GM18499 (cell line): ENCODE data around the gene CCR7.
A peak's percentile ranks its signal among the peaks of the same experiment; 100 is the strongest.

Experiments used
- ATAC-seq: cut with Tn5 transposase; IDR thresholded peaks from one replicate; pipeline ENCODE4 v1.9.1; 2021; ENCODE audit warnings: moderate number of reproducible peaks; ENCODE audit not compliant: insufficient read depth, unreplicated experiment

The CCR7 gene, protein sequence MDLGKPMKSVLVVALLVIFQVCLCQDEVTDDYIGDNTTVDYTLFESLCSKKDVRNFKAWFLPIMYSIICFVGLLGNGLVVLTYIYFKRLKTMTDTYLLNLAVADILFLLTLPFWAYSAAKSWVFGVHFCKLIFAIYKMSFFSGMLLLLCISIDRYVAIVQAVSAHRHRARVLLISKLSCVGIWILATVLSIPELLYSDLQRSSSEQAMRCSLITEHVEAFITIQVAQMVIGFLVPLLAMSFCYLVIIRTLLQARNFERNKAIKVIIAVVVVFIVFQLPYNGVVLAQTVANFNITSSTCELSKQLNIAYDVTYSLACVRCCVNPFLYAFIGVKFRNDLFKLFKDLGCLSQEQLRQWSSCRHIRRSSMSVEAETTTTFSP

DNA sequence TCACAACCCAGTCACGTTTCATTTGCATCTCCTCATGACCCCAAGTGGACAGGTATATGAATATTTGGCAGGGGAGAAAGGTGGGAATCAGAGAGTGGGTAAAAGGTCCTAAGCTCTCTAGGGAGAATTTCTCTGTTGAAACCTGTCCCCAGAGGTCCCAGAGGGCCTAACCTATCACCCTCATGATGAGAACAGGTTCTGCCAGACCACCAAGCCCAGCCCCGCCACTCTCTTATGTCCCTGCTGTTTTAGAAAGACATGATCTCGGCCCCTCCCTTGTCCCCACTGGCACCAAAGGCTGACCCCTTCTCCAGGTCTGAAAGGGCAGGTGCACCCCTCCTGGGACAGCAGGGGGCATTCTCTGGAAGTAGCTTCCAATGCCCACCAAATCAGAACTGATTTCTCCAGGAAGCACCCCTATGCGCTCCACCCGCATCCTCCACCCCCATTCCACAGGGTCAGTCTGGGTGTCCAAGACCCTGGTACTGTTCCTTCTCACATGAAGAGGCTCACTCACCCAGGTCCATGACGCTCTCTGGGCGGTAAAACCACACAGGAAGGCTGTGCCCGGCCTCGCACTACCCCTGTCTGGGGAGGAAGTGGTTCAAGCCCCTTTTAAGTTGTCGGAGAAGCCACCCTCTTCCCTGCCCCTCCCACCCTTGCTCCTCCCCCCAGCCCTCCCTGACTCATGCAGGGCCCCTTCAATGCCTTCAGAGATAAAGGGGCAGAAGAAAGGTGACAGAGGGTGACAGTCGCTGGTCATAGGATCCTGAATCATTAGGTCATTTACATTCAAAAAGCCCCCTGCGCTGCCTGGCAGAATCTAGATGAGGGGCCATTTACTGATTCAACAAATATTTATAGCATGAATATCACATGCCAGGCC lies at the start of gene CCR7:
Gene CCR7, minus strand, starts transcription at position 590 of the 886 bp plus-strand sequence. Its CDS starts 63 bp downstream, at position 527.
- ATAC-seq, result no peak

DNA sequence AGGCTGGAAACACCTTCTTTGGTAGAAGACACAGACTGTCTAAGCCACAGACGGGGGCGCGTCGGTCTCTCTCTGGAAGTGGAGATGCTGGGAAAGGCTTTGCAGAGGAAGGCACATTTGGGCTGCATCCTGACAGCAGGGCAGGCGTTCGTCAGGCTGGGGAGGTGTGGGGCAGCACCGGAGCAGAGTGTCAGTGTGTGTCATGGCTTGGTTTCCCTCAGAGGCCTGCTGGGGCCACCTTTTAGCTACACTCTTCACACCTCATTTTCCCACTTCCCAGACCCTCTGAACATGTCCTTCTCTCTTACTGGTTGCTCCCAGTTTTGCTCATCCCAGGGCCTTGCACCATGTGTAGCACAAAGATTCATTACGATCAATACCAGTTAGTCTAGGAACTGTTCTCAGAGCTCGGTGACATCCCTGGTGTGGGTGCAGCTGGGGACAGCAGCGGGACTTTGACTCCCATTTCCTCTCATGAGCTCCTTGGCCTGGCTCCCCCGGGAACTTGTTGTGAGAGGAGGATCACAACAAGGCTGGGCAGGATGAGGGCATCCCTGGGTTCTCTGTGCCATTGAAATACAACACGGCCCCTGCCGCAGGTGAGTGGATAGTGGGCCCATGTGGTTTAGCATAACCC lies 49.3 kb upstream of the CCR7 start:
- ATAC-seq, result no peak

GRCh38 chr17:40613467-40614154 lies 48.3 kb upstream of the CCR7 start:
- ATAC-seq, result no peak

DNA sequence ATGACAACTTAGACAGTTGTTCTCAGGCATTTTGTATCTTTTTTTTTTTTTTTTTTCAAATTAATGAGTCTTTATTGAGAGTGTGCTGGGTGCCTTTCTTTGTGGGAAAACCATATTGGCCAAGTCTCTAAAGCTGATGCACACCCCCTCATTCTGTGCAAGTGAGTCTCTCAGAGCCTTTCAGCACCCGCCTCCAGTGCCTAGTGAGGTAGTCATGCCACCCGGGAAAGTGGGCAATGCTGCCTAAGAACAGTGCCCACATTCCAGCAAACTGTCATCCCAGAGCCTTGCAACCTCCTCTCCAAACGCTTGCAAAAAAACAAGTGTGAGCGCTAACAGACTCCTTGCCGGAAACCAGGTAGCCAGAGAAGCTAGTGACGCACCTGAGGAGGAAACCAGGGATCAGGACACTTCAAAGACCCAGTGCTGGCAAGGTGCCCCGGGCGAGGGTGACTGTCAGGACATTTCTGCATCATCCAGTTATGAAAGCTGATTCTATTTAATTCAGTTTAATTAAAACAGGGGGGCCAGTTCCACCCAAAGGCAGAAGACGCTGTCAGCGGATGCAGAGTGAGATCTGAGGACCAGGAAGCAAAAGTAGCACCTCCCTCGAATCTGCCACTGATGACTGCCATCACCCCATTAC lies 47.5 kb upstream of the CCR7 start:
- ATAC-seq, result no peak

DNA sequence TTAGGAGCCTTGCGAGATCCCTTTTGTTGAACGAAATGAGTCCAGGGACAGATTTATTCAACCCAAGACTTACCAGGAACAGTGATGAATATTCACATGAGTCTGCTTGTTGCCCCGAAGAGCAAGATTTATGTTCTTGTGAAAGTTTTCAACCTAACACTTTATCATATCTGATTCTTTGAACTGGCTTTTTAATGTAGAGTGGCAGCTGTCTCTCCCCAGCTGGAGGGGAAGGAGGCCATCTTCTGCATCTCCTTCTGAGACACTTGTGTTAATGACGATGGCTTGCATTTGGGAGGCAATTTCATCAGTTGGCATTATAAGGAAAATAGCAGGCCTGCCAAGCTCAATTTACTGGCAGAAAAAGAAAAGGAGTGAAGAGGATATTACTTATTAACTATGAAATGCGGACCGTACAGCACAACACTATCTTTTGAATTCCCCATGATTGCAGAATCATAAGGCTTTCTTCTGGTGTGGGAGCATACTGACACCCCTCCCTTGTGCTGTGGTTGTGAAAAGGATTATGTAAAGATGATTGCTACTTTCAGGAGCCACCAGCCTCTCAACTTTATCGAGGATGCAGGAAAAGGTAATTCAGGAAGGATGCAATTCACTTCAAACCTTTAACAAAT lies 46.7 kb upstream of the CCR7 start:
- no peak for ATAC-seq

DNA sequence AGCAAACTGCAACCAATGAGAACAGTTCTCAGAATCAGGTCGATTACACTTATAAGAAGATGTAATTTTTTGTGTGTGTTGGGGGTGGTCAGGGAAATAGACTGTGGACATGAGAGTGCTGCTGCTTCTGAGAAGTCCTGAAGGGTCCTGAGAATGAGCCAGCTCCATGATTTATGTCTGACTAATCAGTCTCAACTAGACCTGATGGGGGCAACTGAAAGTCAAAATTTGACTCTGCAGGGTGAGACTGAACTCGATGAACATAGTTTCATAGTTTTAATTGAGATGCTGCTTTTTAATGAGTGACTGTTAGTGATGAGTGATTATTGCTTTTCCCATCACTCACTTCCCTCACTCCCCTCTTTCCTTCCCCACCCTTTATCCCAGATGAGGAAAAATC lies 45.1 kb upstream of the CCR7 start:
- no peak for ATAC-seq

GRCh38 chr17:40608061-40608581 lies 42.8 kb upstream of the CCR7 start:
- ATAC-seq, result no peak

- no peak for ATAC-seq
Observed at GRCh38 chr17:40607641-40608040, 42.4 kb upstream of the CCR7 start.

GRCh38 chr17:40606548-40607353 lies 41.5 kb upstream of the CCR7 start:
- no peak for ATAC-seq

GRCh38 chr17:40605306-40605705 lies 40.0 kb upstream of the CCR7 start:
- ATAC-seq, result no peak

- ATAC-seq, result no peak
Observed at GRCh38 chr17:40604327-40605080, 39.2 kb upstream of the CCR7 start.

DNA sequence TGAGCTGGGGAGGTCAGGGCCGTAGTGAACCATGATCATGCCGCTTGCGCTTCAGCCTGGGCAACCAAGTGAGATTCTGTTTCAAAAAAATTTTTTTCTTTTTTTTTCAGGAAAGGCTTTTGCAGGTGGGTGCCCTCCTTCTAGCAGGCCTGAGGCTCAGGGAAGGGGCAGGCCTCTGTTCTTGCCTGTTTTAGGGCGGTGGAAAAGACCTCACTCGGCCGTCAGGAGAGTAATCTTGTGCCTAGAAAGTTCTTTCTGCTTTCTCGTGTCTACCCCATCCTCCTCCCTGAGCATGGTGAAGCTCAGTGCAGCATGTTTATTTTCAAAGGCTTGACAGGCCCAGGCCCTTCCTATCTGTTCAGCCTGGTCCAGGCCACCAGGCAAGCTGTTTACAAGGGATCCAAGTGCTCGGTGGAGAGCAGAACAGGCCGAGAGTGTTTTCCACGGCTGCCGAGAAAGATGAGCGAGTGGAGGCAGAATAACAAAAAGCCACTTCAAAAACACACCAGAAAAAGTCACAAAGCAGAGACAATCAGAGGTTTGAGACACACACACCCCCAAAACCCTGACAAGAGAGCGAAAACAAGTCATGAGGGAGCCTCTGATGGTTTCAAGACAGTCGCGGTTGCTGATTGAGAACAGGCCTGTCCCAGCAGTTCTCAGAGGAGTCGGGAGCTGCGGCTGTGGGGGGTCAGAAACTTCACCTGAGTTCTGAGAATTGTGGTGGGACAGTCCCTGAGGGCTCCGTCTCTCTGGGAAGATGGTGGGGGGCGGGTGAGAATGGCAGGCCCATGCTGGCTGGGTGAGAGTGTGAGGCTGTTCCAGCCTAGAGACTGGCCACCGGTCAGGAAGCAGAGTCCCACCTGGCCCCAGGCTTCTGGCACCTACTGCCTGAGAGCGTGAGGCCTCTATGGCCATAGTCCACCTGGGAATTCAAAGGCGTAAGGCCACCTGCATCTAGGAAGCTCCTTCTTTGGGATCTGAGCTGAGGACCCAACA lies 37.5 kb upstream of the CCR7 start:
- ATAC-seq, result no peak

- no peak for ATAC-seq
Observed at GRCh38 chr17:40600486-40601046, 35.3 kb upstream of the CCR7 start.

DNA sequence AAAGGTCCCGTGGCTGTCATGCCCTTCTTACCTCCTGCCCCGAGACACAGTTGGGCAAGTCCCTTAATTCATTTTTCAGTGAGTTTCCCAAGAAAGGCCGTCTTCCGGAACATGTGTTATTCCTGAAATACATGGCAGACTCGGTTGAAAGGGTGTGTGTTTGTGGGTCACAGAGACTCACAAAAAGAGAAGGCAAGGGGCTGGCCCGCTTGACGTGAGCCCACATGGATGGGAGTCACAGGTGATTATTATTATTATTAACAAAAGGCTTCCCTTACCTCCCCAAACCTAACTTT lies 34.1 kb upstream of the CCR7 start:
- ATAC-seq, result no peak

GRCh38 chr17:40598619-40599467 lies 33.6 kb upstream of the CCR7 start:
- ATAC-seq, result peak; percentile 41

GRCh38 chr17:40598301-40598618 lies 33.0 kb upstream of the CCR7 start:
- no peak for ATAC-seq
